Large intestine (tissue), 3 donors: ENCODE measurements around the gene TMOD1. TPM values are rescaled to one million over a fixed set of nuclear protein-coding genes. Genes with fewer than 3 reads are reported as not detected.

Source experiments
- DNase-seq, 2 donors: peaks; one replicate each; pipeline versions ENCODE4 v3.0.0 to v3.0.0-alpha.2; 2013
- H3K27ac ChIP-seq: one replicate; pipeline ENCODE4 v1.5.1; 2013; ENCODE audit warnings: low read length
- H3K27me3 ChIP-seq: 2 replicates; pipeline ENCODE4 v1.6.1; 2013; ENCODE audit warnings: low read length; ENCODE audit not compliant: control insufficient read depth, insufficient read depth
- H3K36me3 ChIP-seq: 2 replicates; pipeline ENCODE4 v1.6.1; 2013; ENCODE audit warnings: low read length; ENCODE audit not compliant: control insufficient read depth, insufficient read depth
- H3K4me1 ChIP-seq: one replicate; pipeline ENCODE4 v1.6.1; 2013; ENCODE audit warnings: low read length; ENCODE audit not compliant: control insufficient read depth, insufficient read depth
- H3K4me3 ChIP-seq: one replicate; pipeline ENCODE4 v1.5.1; 2013; ENCODE audit warnings: low read length
- H3K9me3 ChIP-seq: one replicate; pipeline ENCODE4 v1.6.1; 2013; ENCODE audit warnings: mild to moderate bottlenecking, low read depth, low read length, moderate library complexity; ENCODE audit not compliant: control insufficient read depth
- WGBS: methylation state at CpG from one replicate; pipeline ENCODE4 v1.1.5; 2013; ENCODE audit warnings: low lambda C conversion rate; ENCODE audit not compliant: insufficient coverage; 5-methylcytosine and 5-hydroxymethylcytosine counted together
- polyA plus RNA-seq: library from polyadenylated mRNA; unstranded; fragments of 120-200 nt; gene quantifications from one replicate; pipeline ENCODE4 v1.2.1, GENCODE V29; 2013

The TMOD1 gene
- polyA plus RNA-seq, 1 donor: 8.9 TPM

DNA sequence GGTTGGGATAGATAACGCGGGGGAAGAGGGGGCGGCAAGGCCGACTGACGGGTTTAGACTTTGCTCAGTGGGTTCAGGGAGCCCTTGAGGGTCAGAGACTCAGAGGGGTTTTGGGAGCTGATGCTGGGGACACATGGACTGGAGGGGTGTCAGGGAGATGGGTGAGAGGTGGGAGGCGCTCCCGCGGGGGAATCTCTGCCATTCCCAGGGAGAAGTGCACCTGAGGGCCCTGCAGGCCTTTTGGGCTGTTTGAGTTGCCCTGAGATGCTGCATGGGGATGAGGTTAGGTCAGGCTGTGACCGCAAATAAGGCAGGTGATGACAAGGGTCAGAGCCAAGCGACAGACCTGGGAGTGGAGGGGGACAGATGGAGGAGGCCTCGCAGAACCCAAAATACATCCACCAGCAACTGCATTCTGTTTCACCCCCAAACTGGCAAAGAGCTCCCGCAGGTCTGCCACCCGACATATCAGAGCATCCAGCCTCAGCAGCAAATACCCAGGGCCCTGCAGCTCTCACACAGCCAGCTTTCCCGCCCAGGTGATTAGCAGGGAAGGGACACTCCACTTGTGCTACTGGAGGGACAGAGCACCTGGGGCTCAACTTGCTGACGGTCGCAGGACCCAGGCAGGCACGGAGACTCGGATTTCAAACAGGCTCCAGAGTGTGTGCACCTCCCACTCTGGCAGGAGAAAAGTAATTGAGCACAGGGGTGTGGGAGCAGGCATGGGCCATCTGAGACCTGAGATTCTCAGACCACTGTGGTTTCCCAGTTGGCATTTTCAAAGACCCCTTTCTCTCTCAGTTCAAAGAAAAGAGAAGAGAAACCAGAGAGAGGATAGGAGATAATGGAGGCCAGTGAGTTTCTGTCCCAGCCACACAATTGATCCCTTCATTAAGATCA is 26.4 kb downstream of the TMOD1 start:
- Histone ChIP-seq H3K9me3 (no peaks in the 10 kb centered on the region), H3K27ac (no peak overlapping the region), H3K4me3 (no peak overlapping the region), H3K36me3 (no peaks in the 10 kb centered on the region), H3K27me3 (no peaks in the 10 kb centered on the region), H3K4me1 (no peaks in the 10 kb centered on the region)
- no CpG with 5 or more reads among the region's 18 CpGs for WGBS
- no peak for DNase-seq

DNA sequence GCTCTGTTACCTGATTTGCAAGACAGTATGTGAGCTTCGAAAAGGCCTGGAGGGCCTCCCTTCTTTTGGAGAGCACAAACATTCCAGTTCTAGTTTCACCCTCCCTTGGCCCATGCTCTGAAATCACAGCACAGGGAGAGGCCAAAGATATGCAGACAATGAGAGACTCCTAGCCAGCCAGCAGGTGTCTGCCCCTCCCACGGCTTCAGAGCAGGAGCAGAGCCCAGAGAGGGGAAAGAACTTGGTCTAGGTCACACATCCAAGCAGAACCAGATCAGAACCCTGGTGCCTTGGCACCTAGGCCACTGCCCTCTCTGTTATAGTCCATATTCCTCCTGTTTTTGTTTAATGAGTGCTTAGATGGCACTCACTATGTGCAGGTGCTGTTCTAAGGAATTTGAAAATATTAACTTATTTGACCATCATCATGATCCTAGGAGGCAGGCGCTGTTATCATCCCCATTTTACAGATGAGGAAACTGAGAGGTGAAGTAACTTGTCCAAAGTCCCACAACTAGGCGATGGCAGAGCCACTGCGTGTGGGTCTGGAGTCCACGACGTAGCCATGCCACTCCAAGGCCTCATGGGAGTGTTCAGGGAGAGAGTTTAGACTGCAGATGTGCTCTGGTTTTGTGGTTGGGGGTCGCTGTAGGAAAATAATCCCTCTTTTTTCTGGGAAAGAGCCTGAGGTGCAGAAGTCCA is 27.2 kb downstream of the TMOD1 start:
- no peak for DNase-seq
- Histone ChIP-seq H3K9me3 (no peaks in the 10 kb centered on the region), H3K36me3 (no peaks in the 10 kb centered on the region), H3K4me3 (no peak overlapping the region), H3K4me1 (no peaks in the 10 kb centered on the region), H3K27ac (no peak overlapping the region), H3K27me3 (no peaks in the 10 kb centered on the region)
- no CpG with 5 or more reads among the region's 8 CpGs for WGBS

DNA sequence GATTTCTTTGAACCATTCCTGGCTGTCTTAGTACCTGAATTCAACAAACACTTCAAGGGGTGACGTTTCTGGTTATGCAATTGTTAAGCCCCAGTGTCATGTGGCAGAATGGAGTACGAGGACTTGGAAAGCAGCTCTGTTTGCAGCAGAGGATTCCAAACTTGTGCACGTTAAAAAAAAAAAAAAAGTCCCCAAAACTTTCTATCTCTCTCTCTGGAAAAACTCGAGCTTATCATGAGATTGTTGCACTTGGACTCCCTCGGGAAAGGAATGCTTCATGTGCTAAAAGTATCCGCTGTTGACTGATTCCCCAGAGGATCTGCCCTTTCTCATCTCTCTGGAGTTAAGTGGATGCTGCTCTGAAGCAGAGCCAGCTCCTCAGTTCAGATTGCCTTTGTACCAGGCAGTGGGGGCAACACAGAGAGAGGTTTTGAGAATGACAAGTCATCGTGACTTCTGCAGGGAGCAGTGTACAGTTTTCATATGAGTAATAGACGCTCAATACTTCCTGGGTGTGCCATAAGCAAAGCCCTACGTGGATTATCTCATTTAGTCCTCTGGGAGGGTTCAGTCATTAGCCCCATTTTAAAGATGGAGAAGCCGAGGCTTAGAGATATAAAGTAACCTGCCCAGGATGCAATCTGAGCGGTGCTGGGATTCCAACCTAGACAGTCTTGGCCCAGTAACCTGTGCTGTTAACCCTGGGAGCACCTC is 28.1 kb downstream of the TMOD1 start:
- no peak overlapping the region for H3K27ac ChIP-seq
- WGBS: 61% methylated on average over 2 of the region's 11 CpGs
- H3K4me3 ChIP-seq: no peak overlapping the region
- peak in 1 of 2 donors; percentile 11 for DNase-seq
- no peaks in the 10 kb centered on the region for H3K27me3 ChIP-seq
- H3K9me3 ChIP-seq: no peaks in the 10 kb centered on the region
- H3K4me1 ChIP-seq: no peaks in the 10 kb centered on the region
- no peaks in the 10 kb centered on the region for H3K36me3 ChIP-seq

DNA sequence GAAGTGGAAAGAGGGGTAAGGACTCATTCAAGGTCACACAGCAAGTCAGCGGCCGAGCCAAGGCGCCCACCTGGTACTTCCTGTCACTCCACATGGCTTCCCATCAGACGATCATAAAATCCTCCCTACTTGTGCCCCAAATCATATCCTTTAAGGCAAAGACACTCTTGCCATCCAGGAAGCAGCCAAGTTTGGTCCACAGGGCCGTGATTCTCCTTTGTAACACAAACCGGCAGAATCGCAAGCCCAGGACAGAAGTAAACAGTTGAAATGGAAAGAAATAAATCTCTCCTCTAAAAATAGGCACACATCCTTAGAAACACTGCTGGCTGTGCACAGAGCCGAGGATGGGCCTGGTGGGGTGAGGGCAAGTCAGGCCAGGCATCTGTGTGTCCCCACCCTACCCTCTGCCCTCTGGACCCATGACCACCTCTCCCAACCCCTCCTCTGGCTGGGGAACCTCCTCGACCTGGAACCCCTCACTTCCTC is 30.5 kb downstream of the TMOD1 start:
- Histone ChIP-seq H3K4me3 (no peak overlapping the region), H3K27me3 (no peaks in the 10 kb centered on the region), H3K36me3 (no peaks in the 10 kb centered on the region), H3K4me1 (no peaks in the 10 kb centered on the region), H3K9me3 (no peaks in the 10 kb centered on the region), H3K27ac (no peak overlapping the region)
- no peak for DNase-seq
- WGBS: 0% methylated on average over 1 of the region's 9 CpGs

DNA sequence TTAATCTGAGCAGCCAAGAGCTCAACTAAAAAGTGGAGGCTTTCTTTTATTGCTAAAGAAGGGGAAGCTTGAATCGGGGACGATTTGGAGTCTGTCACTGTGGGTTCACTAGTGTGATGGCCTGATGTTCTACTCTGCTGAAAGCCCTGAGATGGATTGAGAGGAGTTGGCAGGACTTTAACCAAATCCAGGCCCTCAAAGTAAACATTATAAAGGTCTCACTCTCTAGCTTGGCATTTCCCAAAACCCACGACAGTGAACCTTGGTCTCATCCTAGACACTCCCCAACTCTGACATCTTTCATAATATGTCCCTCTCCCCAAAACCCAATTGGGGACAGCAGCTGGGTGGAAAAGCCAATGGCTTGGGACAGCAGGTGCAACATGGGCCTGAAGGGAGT is 32.7 kb downstream of the TMOD1 start:
- H3K27ac ChIP-seq: no peak overlapping the region
- H3K9me3 ChIP-seq: no peaks in the 10 kb centered on the region
- WGBS: 82% methylated on average over 2 of the region's 3 CpGs
- H3K27me3 ChIP-seq: no peaks in the 10 kb centered on the region
- H3K4me1 ChIP-seq: no peaks in the 10 kb centered on the region
- no peaks in the 10 kb centered on the region for H3K36me3 ChIP-seq
- no peak for DNase-seq
- H3K4me3 ChIP-seq: no peak overlapping the region

DNA sequence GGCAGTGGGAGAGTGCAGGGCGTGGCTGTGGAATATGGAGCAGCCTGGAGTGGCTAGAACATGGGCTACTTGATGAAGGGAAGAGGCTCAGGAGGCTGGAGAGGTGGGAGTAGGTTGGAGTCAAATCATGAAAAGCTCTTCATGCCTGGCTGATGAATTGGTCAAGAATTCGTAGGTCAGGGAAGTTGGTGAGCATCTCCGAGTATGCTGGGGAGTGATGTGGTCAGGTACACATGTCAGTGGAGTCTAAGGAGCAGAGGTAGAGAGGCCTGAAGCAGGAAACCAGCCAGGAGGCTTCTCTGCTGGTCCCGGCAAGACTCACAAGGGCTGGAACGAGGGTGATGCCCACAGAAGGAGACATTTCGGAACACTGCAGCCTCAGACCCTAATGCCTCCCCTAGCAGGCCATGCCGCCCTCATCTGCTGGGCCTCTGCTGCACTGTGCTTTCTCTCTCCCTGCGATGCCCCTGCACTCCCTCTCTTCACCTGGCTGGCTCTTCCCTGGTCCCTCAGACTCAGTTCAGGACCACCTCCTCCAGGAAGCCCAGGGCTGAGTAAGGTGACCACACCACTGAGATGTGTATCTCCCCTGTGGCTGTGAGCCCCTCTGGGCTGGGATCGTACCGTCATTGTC is 33.6 kb downstream of the TMOD1 start:
- no peaks in the 10 kb centered on the region for H3K27me3 ChIP-seq
- H3K4me1 ChIP-seq: no peaks in the 10 kb centered on the region
- DNase-seq: no peak
- H3K4me3 ChIP-seq: no peak overlapping the region
- no peak overlapping the region for H3K27ac ChIP-seq
- no peaks in the 10 kb centered on the region for H3K36me3 ChIP-seq
- no CpG with 5 or more reads among the region's 10 CpGs for WGBS
- no peaks in the 10 kb centered on the region for H3K9me3 ChIP-seq

DNA sequence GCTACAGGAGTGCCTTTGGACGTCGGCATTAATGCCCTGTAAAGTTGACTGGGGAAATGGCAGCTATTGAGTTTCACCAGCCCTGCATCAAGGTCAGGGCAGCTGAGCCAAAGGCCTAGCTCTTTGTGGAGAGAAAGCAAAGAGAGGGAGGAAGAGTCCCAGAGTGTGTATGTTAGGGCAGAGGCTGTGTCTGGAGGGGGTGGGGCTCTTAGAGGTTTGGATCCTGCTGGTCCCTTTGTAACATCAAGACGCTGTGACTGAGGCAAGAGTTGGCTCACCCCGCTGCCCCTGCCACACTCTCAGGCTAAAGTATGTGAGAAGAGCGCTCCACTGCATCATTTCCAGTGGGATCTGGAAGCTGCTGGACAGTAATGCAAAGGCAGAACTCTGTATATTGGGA is 34.3 kb downstream of the TMOD1 start:
- H3K4me3 ChIP-seq: no peak overlapping the region
- H3K4me1 ChIP-seq: no peaks in the 10 kb centered on the region
- DNase-seq: no peak
- WGBS: no CpG with 5 or more reads among the region's 5 CpGs
- no peak overlapping the region for H3K27ac ChIP-seq
- no peaks in the 10 kb centered on the region for H3K36me3 ChIP-seq
- H3K9me3 ChIP-seq: no peaks in the 10 kb centered on the region
- H3K27me3 ChIP-seq: no peaks in the 10 kb centered on the region

GRCh38 chr9:97536480-97536879 is 35.0 kb downstream of the TMOD1 start:
- Histone ChIP-seq H3K27me3 (no peaks in the 10 kb centered on the region), H3K36me3 (no peaks in the 10 kb centered on the region), H3K4me3 (no peak overlapping the region), H3K4me1 (no peaks in the 10 kb centered on the region), H3K9me3 (no peaks in the 10 kb centered on the region), H3K27ac (no peak overlapping the region)
- no CpG with 5 or more reads among the region's 9 CpGs for WGBS
- no peak for DNase-seq

DNA sequence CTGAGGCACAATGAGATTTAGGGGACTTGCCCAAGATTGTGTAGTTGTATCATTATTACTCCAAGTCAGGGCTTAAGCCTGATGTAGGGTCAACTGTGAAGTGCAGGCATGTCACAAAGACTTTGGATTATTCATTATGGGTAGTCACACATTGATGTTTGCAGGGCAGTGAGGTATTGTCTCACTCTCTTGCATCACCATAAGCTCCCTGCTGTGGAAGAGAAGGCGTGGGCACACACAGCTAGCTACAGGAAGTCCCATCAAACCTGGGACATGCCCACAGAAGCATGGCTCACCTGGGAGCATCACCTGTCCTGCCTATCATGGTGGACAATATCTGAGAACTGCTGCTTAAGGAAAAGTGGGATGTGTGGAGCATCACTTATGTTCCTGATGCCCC is 42.1 kb downstream of the TMOD1 start:
- Histone ChIP-seq H3K27ac (no peak overlapping the region), H3K4me3 (no peak overlapping the region), H3K36me3 (no peaks in the 10 kb centered on the region), H3K9me3 (no peaks in the 10 kb centered on the region), H3K27me3 (no peaks in the 10 kb centered on the region), H3K4me1 (no peaks in the 10 kb centered on the region)
- DNase-seq: no peak
- WGBS: no CpG with 5 or more reads among the region's 1 CpG

- no peak for DNase-seq
- Histone ChIP-seq H3K27ac (no peak overlapping the region), H3K36me3 (no peaks in the 10 kb centered on the region), H3K9me3 (no peaks in the 10 kb centered on the region), H3K27me3 (no peaks in the 10 kb centered on the region), H3K4me3 (no peak overlapping the region), H3K4me1 (no peaks in the 10 kb centered on the region)
- WGBS: 60% methylated on average over 1 of the region's 8 CpGs
These were observed 44.0 kb downstream of the TMOD1 start for GRCh38 chr9:97545486-97545885.
